A549 treated with AZD9567 at 1 μM for 4 hours (cell line): ENCODE measurements around the gene DHDDS. TPM values are rescaled to one million over a fixed set of nuclear protein-coding genes. Genes with fewer than 3 reads are reported as not detected.

Source experiments
- total RNA-seq: library from RNA; stranded (reverse); fragments of 200-300 nt; extraction: Qiagen RNA extraction; gene quantifications from 5 replicates; pipeline ENCODE4 v1.2.3, GENCODE V29; 2022; ENCODE audit not compliant: insufficient read depth

Gene DHDDS, protein sequence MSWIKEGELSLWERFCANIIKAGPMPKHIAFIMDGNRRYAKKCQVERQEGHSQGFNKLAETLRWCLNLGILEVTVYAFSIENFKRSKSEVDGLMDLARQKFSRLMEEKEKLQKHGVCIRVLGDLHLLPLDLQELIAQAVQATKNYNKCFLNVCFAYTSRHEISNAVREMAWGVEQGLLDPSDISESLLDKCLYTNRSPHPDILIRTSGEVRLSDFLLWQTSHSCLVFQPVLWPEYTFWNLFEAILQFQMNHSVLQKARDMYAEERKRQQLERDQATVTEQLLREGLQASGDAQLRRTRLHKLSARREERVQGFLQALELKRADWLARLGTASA
- 23.0 to 26.6 TPM (median 24.6 TPM) in 5 replicates for total RNA-seq

DNA sequence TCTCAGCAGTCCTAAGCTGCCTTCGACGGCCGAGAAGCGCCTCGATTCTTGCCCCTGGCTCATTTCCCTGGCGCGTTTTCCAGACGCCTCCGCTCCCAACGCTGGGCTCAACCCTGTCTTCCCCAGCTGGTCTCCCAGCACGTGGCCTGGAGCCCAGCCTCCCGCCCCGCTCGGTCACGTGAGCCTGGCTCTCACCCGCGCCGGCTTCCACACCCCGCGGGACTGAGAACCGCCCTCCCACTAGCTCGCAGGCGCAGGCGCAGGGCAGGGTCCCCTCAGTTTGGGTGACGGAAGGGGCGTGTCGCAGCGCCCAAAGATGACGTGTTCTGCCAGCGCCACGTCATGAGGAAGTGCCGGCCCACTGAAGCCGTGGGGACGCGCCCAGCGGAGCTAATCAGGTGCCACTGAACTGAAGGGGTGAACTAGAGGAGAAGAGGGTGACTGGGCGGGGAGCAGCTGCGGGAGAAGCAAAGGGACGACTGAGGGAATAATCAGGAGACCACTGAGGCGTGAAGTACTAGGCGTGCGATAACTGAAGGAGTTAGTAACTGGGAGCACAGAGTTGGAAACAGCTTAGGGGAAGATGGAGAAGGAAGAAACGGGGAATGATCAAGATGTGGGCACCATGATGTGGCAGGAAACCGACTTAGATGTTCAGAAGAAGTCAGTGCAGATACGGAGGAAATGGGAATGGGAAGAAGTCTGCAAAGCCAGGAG lies at the start of gene DHDDS:
TSS of gene DHDDS (plus strand) at position 343 of the 717 bp plus-strand sequence. CDS start 625 bp downstream, outside the sequence.

DNA sequence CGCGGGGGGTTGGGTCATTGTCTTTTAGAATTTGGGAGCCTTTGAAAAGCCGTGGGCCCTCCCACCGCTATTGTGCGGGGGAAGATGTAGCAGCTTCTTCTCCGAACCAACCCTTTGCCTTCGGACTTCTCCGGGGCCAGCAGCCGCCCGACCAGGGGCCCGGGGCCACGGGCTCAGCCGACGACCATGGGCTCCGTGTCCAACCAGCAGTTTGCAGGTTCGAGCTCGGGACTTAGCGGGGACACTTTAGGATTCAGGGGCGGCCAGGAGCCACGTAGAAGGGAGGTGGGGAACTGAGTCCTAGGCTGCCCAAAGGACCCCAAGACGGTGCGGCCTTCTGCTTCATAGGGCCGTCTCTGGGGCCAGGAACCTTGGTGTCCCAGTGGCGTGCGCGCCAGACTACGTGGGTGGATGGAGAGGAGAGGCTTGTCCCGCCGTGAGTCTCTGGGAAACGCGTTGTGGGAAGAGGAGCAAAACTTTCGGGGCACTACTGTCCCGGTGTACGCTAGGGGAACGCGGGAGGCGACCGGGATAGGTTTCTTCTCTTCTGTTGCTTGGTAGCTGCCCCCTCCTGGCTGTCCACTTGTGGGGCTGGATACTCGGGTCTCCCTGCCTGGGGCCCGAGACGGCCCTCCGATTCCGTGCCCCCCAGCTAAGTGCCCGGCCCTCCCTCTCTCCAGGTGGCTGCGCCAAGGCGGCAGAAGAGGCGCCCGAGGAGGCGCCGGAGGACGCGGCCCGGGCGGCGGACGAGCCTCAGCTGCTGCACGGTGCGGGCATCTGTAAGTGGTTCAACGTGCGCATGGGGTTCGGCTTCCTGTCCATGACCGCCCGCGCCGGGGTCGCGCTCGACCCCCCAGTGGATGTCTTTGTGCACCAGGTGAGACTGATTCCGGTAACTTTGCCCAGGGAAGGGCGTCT lies 21.2 kb upstream of the DHDDS start, which contains the start of gene LIN28A:
TSS of gene LIN28A (plus strand) at position 112 of the 918 bp plus-strand sequence. CDS start at position 187, 75 bp downstream.

DNA sequence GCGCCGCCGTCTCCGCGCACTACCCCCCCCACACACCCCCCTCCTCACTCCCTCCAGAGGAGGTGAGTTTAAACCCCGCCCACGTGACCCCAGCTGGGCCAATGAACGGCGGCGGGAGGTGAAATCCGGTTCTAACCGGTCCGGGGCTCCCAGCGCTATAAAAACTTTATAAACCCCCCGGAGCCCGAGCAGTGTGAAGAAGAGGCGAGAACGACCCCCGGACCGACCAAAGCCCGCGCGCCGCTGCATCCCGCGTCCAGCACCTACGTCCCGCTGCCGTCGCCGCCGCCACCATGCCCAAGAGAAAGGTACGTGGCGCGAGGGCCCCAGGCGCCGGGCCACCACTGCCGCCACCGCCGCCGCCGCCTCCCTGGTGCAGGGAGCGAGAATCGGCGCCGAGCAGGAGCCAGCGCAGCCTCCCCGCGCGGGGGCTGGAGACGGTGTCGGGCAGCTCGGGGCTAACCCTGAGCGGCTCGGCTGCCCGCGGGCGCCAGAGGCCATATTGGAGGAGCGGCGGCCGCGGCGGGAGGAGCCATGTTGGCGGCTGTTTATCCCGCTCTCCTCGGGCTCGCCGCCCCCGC lies 40.3 kb downstream of the DHDDS start, which contains the start of gene HMGN2:
TSS of gene HMGN2 (plus strand) at position 121 of the 581 bp plus-strand sequence. CDS start at position 294, 173 bp downstream.

Other genes with a start within 250 kb of the DHDDS start
- not detected in 5 replicates for gene CATSPER4, start 241.7 kb upstream of the DHDDS start, total RNA-seq
- gene CEP85, start 198.1 kb upstream of the DHDDS start, total RNA-seq = 10.7 to 14.9 TPM (median 14.5 TPM) in 5 replicates
- gene SH3BGRL3, start 152.2 kb upstream of the DHDDS start, total RNA-seq = 121 to 148 TPM (median 134 TPM) in 5 replicates
- gene UBXN11, start 125.7 kb upstream of the DHDDS start, total RNA-seq = 12.6 to 17.6 TPM (median 16.3 TPM) in 5 replicates
- 0.22 TPM in 1 of 5 replicates, not detected in the others for gene CD52, start 114.4 kb upstream of the DHDDS start, total RNA-seq
- 0.40 to 1.7 TPM (median 0.96 TPM) in 5 replicates for gene CRYBG2, start 78.2 kb upstream of the DHDDS start, total RNA-seq
- gene ZNF683, start 59.6 kb upstream of the DHDDS start, total RNA-seq = not detected in 5 replicates
- gene LIN28A, start 21.5 kb upstream of the DHDDS start, total RNA-seq = not detected in 5 replicates
- gene HMGN2, start 40.1 kb downstream of the DHDDS start, total RNA-seq = 325 to 425 TPM (median 354 TPM) in 5 replicates
- 15.5 to 17.6 TPM (median 16.2 TPM) in 5 replicates for gene RPS6KA1, start 97.4 kb downstream of the DHDDS start, total RNA-seq